HL-60 (cell line): Measurements from ENCODE around the gene BLOC1S4.

ENCODE experiments used
- DNase-seq, 2 experiments: peaks; one replicate each; pipeline ENCODE4 v3.0.0-alpha.2; 2010 to 2020; ENCODE audit warnings: low read depth in 1 of 2, low spot score in 1 of 2
- H3K27ac ChIP-seq: fragments of 250-450 bp; sonication (Bioruptor Pico); replicated peaks from 2 replicates; pipeline ENCODE4 v1.5.1; 2020; ENCODE audit warnings: mild to moderate bottlenecking, moderate library complexity
- H3K27me3 ChIP-seq: fragments of 250-450 bp; sonication (Bioruptor Pico); 2 replicates; pipeline ENCODE4 v1.5.1; 2021; ENCODE audit warnings: mild to moderate bottlenecking, moderate library complexity; ENCODE audit not compliant: insufficient read depth, poor library complexity, severe bottlenecking
- H3K4me3 ChIP-seq: replicated peaks from 2 replicates; pipeline ENCODE4 v1.5.1; 2011; ENCODE audit warnings: mild to moderate bottlenecking, control low read depth, low read length; ENCODE audit not compliant: insufficient read depth
- CTCF ChIP-seq: IDR thresholded peaks from one replicate; pipeline ENCODE4 v1.5.1; 2011; ENCODE audit warnings: low read length, control low read depth, inconsistent platforms; ENCODE audit not compliant: insufficient read depth
- GABPA ChIP-seq: IDR thresholded peaks from 2 replicates; pipeline ENCODE4 v1.6.1; 2012; ENCODE audit warnings: low read depth
- POLR2AphosphoS5 ChIP-seq: IDR thresholded peaks from 2 replicates; pipeline ENCODE4 v1.6.1; 2012; ENCODE audit warnings: low read depth
- REST ChIP-seq: IDR thresholded peaks from 2 replicates; pipeline ENCODE4 v1.6.1; 2012; ENCODE audit warnings: low read depth; ENCODE audit not compliant: insufficient replicate concordance
- SPI1 ChIP-seq: IDR thresholded peaks from 2 replicates; pipeline ENCODE4 v1.6.1; 2012; ENCODE audit warnings: low read depth, mild to moderate bottlenecking, borderline replicate concordance

The BLOC1S4 gene

GRCh38 chr4:6746721-6747293 is 30.8 kb downstream of the BLOC1S4 start:
- Histone ChIP-seq H3K27me3 (no peaks in the 10 kb centered on the region), H3K27ac (no peak overlapping the region), H3K4me3 (no peak overlapping the region)
- no peak for DNase-seq
- no peak for TF ChIP-seq SPI1
- TF ChIP-seq POLR2AphosphoS5 = no peak
- no peak for TF ChIP-seq GABPA
- no peak for TF ChIP-seq REST
- no peak for TF ChIP-seq CTCF

GRCh38 chr4:6747294-6748051 is 31.5 kb downstream of the BLOC1S4 start:
- DNase-seq = no peak
- no peak for TF ChIP-seq POLR2AphosphoS5
- no peak for TF ChIP-seq REST
- TF ChIP-seq CTCF = no peak
- no peak for TF ChIP-seq SPI1
- TF ChIP-seq GABPA = no peak
- H3K4me3 ChIP-seq = no peak overlapping the region
- no peaks in the 10 kb centered on the region for H3K27me3 ChIP-seq
- no peak overlapping the region for H3K27ac ChIP-seq

GRCh38 chr4:6748286-6748685 is 32.3 kb downstream of the BLOC1S4 start:
- no peak overlapping the region for H3K4me3 ChIP-seq
- no peak overlapping the region for H3K27ac ChIP-seq
- H3K27me3 ChIP-seq = no peaks in the 10 kb centered on the region
- DNase-seq = no peak
- no peak for TF ChIP-seq CTCF
- no peak for TF ChIP-seq POLR2AphosphoS5
- TF ChIP-seq SPI1 = no peak
- TF ChIP-seq GABPA = no peak
- TF ChIP-seq REST = no peak
